ENCODE measurements around the gene ABCC1.
A peak's percentile ranks its signal among the peaks of the same experiment; 100 is the strongest.

DNA sequence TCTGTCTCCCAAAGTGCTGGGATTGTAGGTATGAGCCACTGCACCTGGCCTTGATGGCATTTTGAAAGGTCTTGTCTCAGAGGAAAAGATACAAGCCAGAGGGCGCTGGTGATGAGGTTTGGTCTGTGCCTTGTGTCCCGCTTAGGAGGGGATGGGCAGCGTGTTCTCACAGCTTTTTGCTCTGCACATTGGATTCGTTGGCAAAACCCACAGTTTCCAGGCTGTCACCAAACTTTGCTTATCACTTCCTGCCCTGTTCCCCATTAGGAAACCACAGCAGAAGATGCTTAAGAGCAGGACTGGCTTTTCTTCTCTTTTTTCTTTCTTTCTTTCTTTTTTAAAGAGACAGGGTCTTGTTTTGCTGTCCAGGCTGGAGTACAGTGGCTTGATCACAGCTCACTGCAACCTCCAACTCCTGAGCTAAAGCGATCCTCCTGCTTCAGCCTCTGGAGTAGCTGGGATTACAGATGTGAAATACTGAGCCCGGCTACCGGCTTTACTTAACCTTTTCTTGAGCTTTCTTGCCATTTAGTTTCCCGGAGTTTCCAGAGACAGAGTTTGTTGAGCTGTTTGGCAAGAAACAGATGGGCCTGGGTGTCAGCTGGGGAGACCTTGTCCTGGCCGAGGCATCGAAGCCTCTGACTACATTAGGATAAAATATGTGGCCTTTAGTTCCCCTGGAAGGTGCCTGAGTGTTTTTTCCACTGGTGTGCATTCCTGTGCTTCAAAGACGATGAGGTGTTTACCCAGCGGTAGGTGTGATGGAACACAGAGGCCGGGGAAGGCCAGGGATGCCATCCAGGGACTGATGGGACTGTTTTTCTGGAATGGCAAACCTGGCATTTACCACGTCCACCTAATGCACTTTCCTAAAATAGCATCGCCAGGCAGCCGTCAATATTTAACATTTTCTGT lies 112.9 kb downstream of the ABCC1 start:
- no peak for TF ChIP-seq ZBTB33 (IDR thresholded peaks at IDR 0.05; ENCODE audit: borderline replicate concordance, low read depth)
- TF ChIP-seq CTCF (IDR thresholded peaks at IDR 0.05) = 0 out of 2 replicates have a peak, but pooled peaks have one; percentile 16
- no peak for TF ChIP-seq RAD21 (IDR thresholded peaks at IDR 0.05; ENCODE audit: low read length)
- no peak for TF ChIP-seq NRF1 (IDR thresholded peaks at IDR 0.05; ENCODE audit: low read depth, low read length)
- TF ChIP-seq TEAD4 (IDR thresholded peaks at IDR 0.05; ENCODE audit: borderline replicate concordance, insufficient read depth) = no peak
- no peak for TF ChIP-seq JUND (IDR thresholded peaks at IDR 0.05)
- no peak for TF ChIP-seq RXRA (IDR thresholded peaks at IDR 0.05; ENCODE audit: borderline replicate concordance, low read depth)

Measured in SK-N-SH (cell line).